IMR-90 (cell line): ENCODE measurements around the gene PCARE. TPM values are rescaled to one million over a fixed set of nuclear protein-coding genes. Genes with fewer than 3 reads are reported as not detected.

Experiments used
- ATAC-seq: fragments of 200-7000 bp; cut with Tn5 transposase; 2 replicates; pipeline ENCODE4 v1.9.1; 2020; ENCODE audit warnings: low read depth, mild to moderate bottlenecking, moderate library complexity
- BruUV-seq: library from RNA; stranded (reverse); fragments of 400-500 nt; replicated peaks from 2 replicates; lab custom pipeline; 2021; lab: Mats Ljungman, UMichigan
- CTCF ChIA-PET: fragments of 300-600 bp; formaldehyde crosslinking; extraction: SDS; loops from one replicate; lab custom pipeline; 2021; ENCODE audit warnings: antibody characterized with exemption; lab: Yijun Ruan, JAX
- POLR2A ChIA-PET: fragments of 300-600 bp; sonication (Branson Sonifier 250); formaldehyde crosslinking; loops from one replicate; lab custom pipeline; 2022; ENCODE audit warnings: antibody characterized with exemption; ENCODE audit not compliant: unreplicated experiment; lab: Charles Lee
- DNase-seq: peaks from one replicate; pipeline ENCODE4 v3.0.0; 2013
- H2AFZ ChIP-seq: replicated peaks from 2 replicates; pipeline ENCODE3; 2013; ENCODE audit warnings: low read length, mild to moderate bottlenecking; ENCODE audit not compliant: poor library complexity
- H2AK5ac ChIP-seq: 2 replicates; pipeline ENCODE4 v1.6.1; 2013; ENCODE audit warnings: low read depth, low read length, inconsistent platforms
- H2AK9ac ChIP-seq: replicated peaks from 2 replicates; pipeline ENCODE3; 2013; ENCODE audit warnings: mild to moderate bottlenecking, low read depth, low read length, moderate library complexity; ENCODE audit not compliant: poor library complexity
- H2BK120ac ChIP-seq: 2 replicates; pipeline ENCODE4 v1.6.1; 2013; ENCODE audit warnings: low read depth, low read length, inconsistent platforms
- H2BK15ac ChIP-seq: 3 replicates; pipeline ENCODE4 v1.6.1; 2013; ENCODE audit warnings: low read depth, low read length, inconsistent platforms
- H2BK20ac ChIP-seq: 2 replicates; pipeline ENCODE4 v1.6.1; 2013; ENCODE audit warnings: low read depth, mild to moderate bottlenecking, inconsistent platforms, low read length, moderate library complexity
- H2BK5ac ChIP-seq: 2 replicates; pipeline ENCODE4 v1.6.1; 2013; ENCODE audit warnings: mild to moderate bottlenecking, low read depth, low read length, inconsistent platforms; ENCODE audit not compliant: poor library complexity, severe bottlenecking
- H3K14ac ChIP-seq: replicated peaks from 2 replicates; pipeline ENCODE4 v1.6.1; 2013; ENCODE audit warnings: low read depth, low read length, inconsistent platforms
- H3K18ac ChIP-seq: 2 replicates; pipeline ENCODE4 v1.6.1; 2013; ENCODE audit warnings: low read depth, low read length, control low read depth
- H3K23ac ChIP-seq: 2 replicates; pipeline ENCODE4 v1.6.1; 2013; ENCODE audit warnings: low read depth, low read length, inconsistent platforms
- H3K27ac ChIP-seq: 2 replicates; pipeline ENCODE4 v1.5.1; 2013; ENCODE audit warnings: mild to moderate bottlenecking, control low read depth, low read length; ENCODE audit not compliant: insufficient read depth
- H3K27me3 ChIP-seq: 2 replicates; pipeline ENCODE4 v1.6.1; 2013; ENCODE audit warnings: low read length; ENCODE audit not compliant: control insufficient read depth, insufficient read depth
- H3K36me3 ChIP-seq: 2 replicates; pipeline ENCODE4 v1.6.1; 2013; ENCODE audit warnings: low read length, mixed read lengths; ENCODE audit not compliant: control insufficient read depth, insufficient read depth
- H3K4ac ChIP-seq: 2 replicates; pipeline ENCODE4 v1.6.1; 2013; ENCODE audit warnings: low read depth, low read length, inconsistent platforms
- H3K4me1 ChIP-seq: 2 replicates; pipeline ENCODE4 v1.6.1; 2013; ENCODE audit warnings: low read length, mixed read lengths; ENCODE audit not compliant: control insufficient read depth, insufficient read depth
- H3K4me2 ChIP-seq: 2 replicates; pipeline ENCODE4 v1.6.1; 2013; ENCODE audit warnings: low read depth, mild to moderate bottlenecking, control low read depth, low read length, moderate library complexity
- H3K4me3 ChIP-seq: 2 replicates; pipeline ENCODE4 v1.5.1; 2013; ENCODE audit warnings: low read depth, mild to moderate bottlenecking, control low read depth, low read length, moderate library complexity; ENCODE audit not compliant: insufficient read depth
- H3K56ac ChIP-seq: 2 replicates; pipeline ENCODE4 v1.6.1; 2013; ENCODE audit warnings: low read length, inconsistent platforms; ENCODE audit not compliant: insufficient read depth; ENCODE audit errors: extremely low read depth
- H3K79me1 ChIP-seq, 2 experiments: 2 replicates each; pipeline ENCODE4 v1.6.1; 2013; ENCODE audit warnings: low read length in 2 of 2, inconsistent platforms in 1 of 2, low read depth in 1 of 2
- H3K9ac ChIP-seq: 2 replicates; pipeline ENCODE4 v1.6.1; 2013; ENCODE audit warnings: low read depth, low read length, control low read depth
- H3K9me1 ChIP-seq: 2 replicates; pipeline ENCODE4 v1.6.1; 2013; ENCODE audit warnings: low read length, inconsistent platforms; ENCODE audit not compliant: insufficient read depth
- H3K9me3 ChIP-seq: 2 replicates; pipeline ENCODE4 v1.6.1; 2013; ENCODE audit warnings: low read length; ENCODE audit not compliant: control insufficient read depth, insufficient read depth
- H4K20me1 ChIP-seq: 2 replicates; pipeline ENCODE4 v1.6.1; 2013; ENCODE audit warnings: low read length, inconsistent platforms; ENCODE audit not compliant: insufficient read depth
- H4K5ac ChIP-seq: 2 replicates; pipeline ENCODE4 v1.6.1; 2013; ENCODE audit warnings: mild to moderate bottlenecking, low read depth, low read length, control low read depth
- H4K8ac ChIP-seq, 2 experiments: 2 replicates each; pipeline ENCODE4 v1.6.1; 2013; ENCODE audit warnings: low read depth in 2 of 2, low read length in 2 of 2, control low read depth in 1 of 2, inconsistent platforms in 1 of 2
- H4K91ac ChIP-seq: 2 replicates; pipeline ENCODE4 v1.6.1; 2013; ENCODE audit warnings: low read depth, low read length, inconsistent platforms; ENCODE audit not compliant: insufficient read depth
- BHLHE40 ChIP-seq: fragments of 150-350 bp; IDR thresholded peaks from 2 replicates; pipeline ENCODE4 v1.6.1; 2016; ENCODE audit warnings: mild to moderate bottlenecking, low read depth, low read length
- CEBPB ChIP-seq: IDR thresholded peaks from 2 replicates; pipeline ENCODE4 v1.6.1; 2012; ENCODE audit warnings: low read depth, low read length, improper control_type of control experiment
- FOS ChIP-seq: fragments of 150-350 bp; IDR thresholded peaks from 2 replicates; pipeline ENCODE4 v1.6.1; 2016; ENCODE audit warnings: low read depth, low read length
- POLR2A ChIP-seq: IDR thresholded peaks from 2 replicates; pipeline ENCODE4 v1.6.1; 2012; ENCODE audit warnings: mild to moderate bottlenecking, low read depth, low read length
- USF2 ChIP-seq: fragments of 150-350 bp; IDR thresholded peaks from 2 replicates; pipeline ENCODE4 v1.6.1; 2017; ENCODE audit warnings: mild to moderate bottlenecking, antibody characterized with exemption, low read length, low read depth
- WGBS, 2 experiments: methylation state at CpG; one replicate each; pipeline versions ENCODE4 v1.1.5 to v1.1.7; 2013; ENCODE audit warnings: missing lambda C conversion rate in 2 of 2; ENCODE audit not compliant: insufficient read length in 1 of 2; ENCODE audit errors: extremely low coverage in 2 of 2; 5-methylcytosine and 5-hydroxymethylcytosine counted together
- dilution Hi-C: fragments of 300-500 bp; cut with HindIII; formaldehyde crosslinking; loops from one replicate; pipeline ENCODE4 v1.14.3; 2018; ENCODE audit warnings: low sequenced_read_pairs; ENCODE audit not compliant: unreplicated experiment
- in situ Hi-C: fragments of 300-500 bp; cut with MboI; formaldehyde crosslinking; loops from 3 replicates; pipeline ENCODE4 v1.14.3; 2019; ENCODE audit warnings: low sequenced_read_pairs, inconsistent platforms, mixed read lengths
- intact Hi-C: fragments of 100-400 bp; cut with micrococcal nuclease; formaldehyde crosslinking; loops from 2 replicates; pipeline ENCODE4 v1.10.0; 2022
- polyA plus RNA-seq, 3 experiments: library from polyadenylated mRNA; depleted of rRNA; stranded (reverse); fragments of >200 nt; gene quantifications; 2 replicates each; pipeline ENCODE4 v1.2.3, GENCODE V29; 2012; ENCODE audit warnings: low replicate concordance in 1 of 3
- total RNA-seq: library from RNA; depleted of rRNA; stranded (reverse); fragments of >200 nt; gene quantifications from 2 replicates; pipeline ENCODE4 v1.2.3, GENCODE V29; 2012

Gene PCARE
- total and polyA plus RNA-seq, 2 of the 4 experiments (the other 2 are of a cell fraction) = not detected

- Histone ChIP-seq H3K9me1 (peaks cover 7% of the 10 kb centered on the region; the same call in 1 of the 2 replicates), H2BK20ac (peak overlapping the region; percentile 91), H3K27me3 (no peaks in the 10 kb centered on the region), H2AFZ (no peak overlapping the region), H4K91ac (peak overlapping the region; percentile 79), H3K79me1 (peaks cover 15 to 44% of the 10 kb centered on the region in 2 experiments), H4K8ac (peak overlapping the region; percentile 81 to 93), H3K23ac (peak overlapping the region; percentile 66), H3K27ac (peak overlapping the region; percentile 94), H3K18ac (peak overlapping the region; percentile 93), H2BK5ac (peak overlapping the region; percentile 98), H3K9ac (no peak overlapping the region), H4K5ac (peak overlapping the region; percentile 91), H3K4me1 (peaks cover 5% of the 10 kb centered on the region), H2BK120ac (peak overlapping the region; percentile 96), H3K4me3 (no peak overlapping the region), H3K36me3 (peaks cover 13% of the 10 kb centered on the region), H3K56ac (peak overlapping the region; percentile 67), H2AK5ac (peak overlapping the region; percentile 88), H2AK9ac (peak overlapping the region; percentile 62), H3K9me3 (peaks cover 7% of the 10 kb centered on the region), H3K14ac (peak overlapping the region; percentile 67), H3K4ac (peak overlapping the region; percentile 96), H4K20me1 (no peaks in the 10 kb centered on the region), H2BK15ac (peak overlapping the region; percentile 84; the same call in 2 of the 3 replicates), H3K4me2 (peak overlapping the region; percentile 57; the same call in 1 of the 2 replicates)
- dilution Hi-C loops (no loop called here), in situ Hi-C loops (no loop called here), intact Hi-C loops (no loop called here)
- ChIA-PET POLR2A (no interaction called here), CTCF (no interaction called here)
- no TSS peak for BruUV-seq
- no CpG with 5 or more reads among the region's 3 CpGs for WGBS, 2 experiments
- TF ChIP-seq POLR2A (no peak), FOS (peak; percentile 80), USF2 (peak; percentile 71; the same call in 1 of the 2 replicates), BHLHE40 (peak; percentile 53; the same call in 1 of the 2 replicates), CEBPB (peak; percentile 96)
- ATAC-seq = peak; percentile 85
- peak; percentile 91 for DNase-seq
Observed at GRCh38 chr2:29123617-29124349, 49.5 kb upstream of the PCARE start.
